H9 (cell line): ENCODE results near the gene VPREB3. TPM values are rescaled to one million over a fixed set of nuclear protein-coding genes. Genes with fewer than 3 reads are reported as not detected.

Source experiments
- DNase-seq: peaks from one replicate; pipeline ENCODE4 v3.0.0-alpha.2; 2017
- H2AFZ ChIP-seq: one replicate; pipeline ENCODE4 v1.6.1; 2013; ENCODE audit warnings: mild to moderate bottlenecking, low read length, control low read depth, moderate library complexity
- H2AK5ac ChIP-seq: 2 replicates; pipeline ENCODE4 v1.6.1; 2013; ENCODE audit warnings: low read length, control low read depth, mixed read lengths; ENCODE audit not compliant: insufficient read length
- H2BK120ac ChIP-seq: one replicate; pipeline ENCODE4 v1.6.1; 2013; ENCODE audit warnings: low read depth, mild to moderate bottlenecking, low read length, control low read depth, inconsistent platforms; ENCODE audit not compliant: poor library complexity, severe bottlenecking
- H2BK12ac ChIP-seq: 2 replicates; pipeline ENCODE4 v1.6.1; 2013; ENCODE audit warnings: low read length, control low read depth, mixed read lengths, low read depth; ENCODE audit not compliant: insufficient read length
- H2BK15ac ChIP-seq: 2 replicates; pipeline ENCODE4 v1.6.1; 2013; ENCODE audit warnings: low read depth, low read length, control low read depth
- H2BK20ac ChIP-seq: one replicate; pipeline ENCODE4 v1.6.1; 2013; ENCODE audit warnings: low read depth, mild to moderate bottlenecking, low read length, control low read depth, inconsistent platforms; ENCODE audit not compliant: poor library complexity, severe bottlenecking
- H2BK5ac ChIP-seq: 2 replicates; pipeline ENCODE4 v1.6.1; 2013; ENCODE audit warnings: low read length, control low read depth, mixed read lengths; ENCODE audit not compliant: insufficient read length
- H3K14ac ChIP-seq: 2 replicates; pipeline ENCODE4 v1.6.1; 2013; ENCODE audit warnings: low read length, control low read depth; ENCODE audit not compliant: insufficient read depth
- H3K18ac ChIP-seq: 2 replicates; pipeline ENCODE4 v1.6.1; 2013; ENCODE audit warnings: low read depth, mild to moderate bottlenecking, mixed read lengths, low read length, control low read depth; ENCODE audit not compliant: insufficient read length
- H3K23ac ChIP-seq: 2 replicates; pipeline ENCODE4 v1.6.1; 2013; ENCODE audit warnings: low read length, control low read depth, mixed read lengths, low read depth; ENCODE audit not compliant: insufficient read length
- H3K23me2 ChIP-seq: 2 replicates; pipeline ENCODE4 v1.6.1; 2013; ENCODE audit warnings: low read depth, mild to moderate bottlenecking, mixed read lengths, low read length, control low read depth; ENCODE audit not compliant: insufficient read length, poor library complexity, severe bottlenecking
- H3K27ac ChIP-seq: 2 replicates; pipeline ENCODE4 v1.5.1; 2013; ENCODE audit warnings: low read length, control low read depth, mixed read lengths, low read depth; ENCODE audit not compliant: insufficient read length
- H3K27me3 ChIP-seq: 2 replicates; pipeline ENCODE4 v1.6.1; 2013; ENCODE audit warnings: low read length, control low read depth, inconsistent platforms; ENCODE audit not compliant: insufficient read depth
- H3K4ac ChIP-seq: 2 replicates; pipeline ENCODE4 v1.6.1; 2013; ENCODE audit warnings: low read depth, mild to moderate bottlenecking, control low read depth, inconsistent platforms, low read length, moderate library complexity
- H3K4me1 ChIP-seq: 2 replicates; pipeline ENCODE4 v1.6.1; 2013; ENCODE audit warnings: low read length, control low read depth, inconsistent platforms; ENCODE audit not compliant: insufficient read depth
- H3K4me2 ChIP-seq: 2 replicates; pipeline ENCODE4 v1.6.1; 2013; ENCODE audit warnings: low read length, control low read depth, mixed read lengths; ENCODE audit not compliant: insufficient read length, insufficient read depth
- H3K56ac ChIP-seq: 2 replicates; pipeline ENCODE4 v1.6.1; 2013; ENCODE audit warnings: low read depth, mild to moderate bottlenecking, mixed read lengths, low read length, control low read depth; ENCODE audit not compliant: insufficient read length
- H3K79me1 ChIP-seq: 2 replicates; pipeline ENCODE4 v1.6.1; 2013; ENCODE audit warnings: low read depth, mild to moderate bottlenecking, moderate library complexity, low read length, control low read depth, inconsistent platforms; ENCODE audit not compliant: insufficient read depth, poor library complexity, severe bottlenecking
- H3K79me2 ChIP-seq: 2 replicates; pipeline ENCODE4 v1.6.1; 2013; ENCODE audit warnings: low read length, control low read depth, inconsistent platforms; ENCODE audit not compliant: insufficient read depth
- H3K9ac ChIP-seq: 2 replicates; pipeline ENCODE4 v1.6.1; 2013; ENCODE audit warnings: low read length, control low read depth, mixed read lengths; ENCODE audit not compliant: insufficient read length; ENCODE audit errors: extremely low read depth
- H3K9me3 ChIP-seq: one replicate; pipeline ENCODE4 v1.6.1; 2013; ENCODE audit warnings: low read depth, low read length, inconsistent platforms; ENCODE audit not compliant: control insufficient read depth
- H3T11ph ChIP-seq: one replicate; pipeline ENCODE4 v1.6.1; 2013; ENCODE audit warnings: mild to moderate bottlenecking, low read length, control low read depth, inconsistent platforms
- H4K20me1 ChIP-seq: one replicate; pipeline ENCODE4 v1.6.1; 2013; ENCODE audit not compliant: control insufficient read depth, insufficient read length, insufficient read depth
- H4K5ac ChIP-seq: 2 replicates; pipeline ENCODE4 v1.6.1; 2013; ENCODE audit warnings: low read depth, mild to moderate bottlenecking, mixed read lengths, low read length, control low read depth; ENCODE audit not compliant: insufficient read length
- H4K8ac ChIP-seq: replicated peaks from 2 replicates; pipeline ENCODE4 v1.6.1; 2013; ENCODE audit warnings: low read length, control low read depth, mixed read lengths, low read depth; ENCODE audit not compliant: insufficient read length
- H4K91ac ChIP-seq: 2 replicates; pipeline ENCODE4 v1.6.1; 2013; ENCODE audit warnings: low read depth, mild to moderate bottlenecking, moderate library complexity, mixed read lengths, low read length, control low read depth; ENCODE audit not compliant: insufficient read length
- H3K27ac Mint-ChIP-seq, 3 experiments: 2 replicates in 2 of 3; 3 replicates in 1 of 3; pipeline ENCODE4 v1.8.0; 2020 to 2021; ENCODE audit warnings: mixed read lengths in 3 of 3, mild to moderate bottlenecking in 1 of 3, moderate library complexity in 1 of 3
- H3K27me3 Mint-ChIP-seq: 2 replicates; pipeline ENCODE4 v1.8.0; 2021; ENCODE audit warnings: low read depth, mild to moderate bottlenecking, moderate library complexity, mixed read lengths
- H3K36me3 Mint-ChIP-seq, 3 experiments: 2 replicates in 2 of 3; 3 replicates in 1 of 3; pipeline ENCODE4 v1.8.0; 2020 to 2021; ENCODE audit warnings: low read depth in 3 of 3, mixed read lengths in 3 of 3; ENCODE audit not compliant: insufficient read depth in 1 of 3
- H3K4me1 Mint-ChIP-seq, 2 experiments: 2 replicates each; pipeline ENCODE4 v1.8.0; 2020; ENCODE audit warnings: mixed read lengths in 2 of 2
- H3K4me3 Mint-ChIP-seq, 2 experiments: 2 replicates in 1 of 2; 3 replicates in 1 of 2; pipeline ENCODE4 v1.8.0; 2020 to 2021; ENCODE audit warnings: mild to moderate bottlenecking in 2 of 2, mixed read lengths in 2 of 2, moderate library complexity in 1 of 2
- H3K9me3 Mint-ChIP-seq, 2 experiments: 2 replicates in 1 of 2; 3 replicates in 1 of 2; pipeline ENCODE4 v1.8.0; 2020; ENCODE audit warnings: mild to moderate bottlenecking in 2 of 2, mixed read lengths in 2 of 2, moderate library complexity in 1 of 2
- CTCF ChIP-seq: fragments of 200-600 bp; sonication (generic); conservative IDR thresholded peaks from 3 replicates; pipeline ENCODE4 v1.8.0; 2021; ENCODE audit warnings: antibody characterized with exemption, mild to moderate bottlenecking
- WGBS: extraction: QIAGEN DNeasy Blood & Tissue Kit; methylation state at CpG from one replicate; pipeline ENCODE4 v1.1.7; 2013; ENCODE audit warnings: missing lambda C conversion rate, low lambda C conversion rate, mixed read lengths; ENCODE audit not compliant: insufficient read length; ENCODE audit errors: extremely low coverage; 5-methylcytosine and 5-hydroxymethylcytosine counted together
- total RNA-seq: library from RNA; stranded (reverse); gene quantifications from 2 replicates; pipeline ENCODE4 v1.2.1, GENCODE V29; 2021

The VPREB3 gene
- total RNA-seq, 1 experiment from 2014 or later, result 0.50 TPM

DNA sequence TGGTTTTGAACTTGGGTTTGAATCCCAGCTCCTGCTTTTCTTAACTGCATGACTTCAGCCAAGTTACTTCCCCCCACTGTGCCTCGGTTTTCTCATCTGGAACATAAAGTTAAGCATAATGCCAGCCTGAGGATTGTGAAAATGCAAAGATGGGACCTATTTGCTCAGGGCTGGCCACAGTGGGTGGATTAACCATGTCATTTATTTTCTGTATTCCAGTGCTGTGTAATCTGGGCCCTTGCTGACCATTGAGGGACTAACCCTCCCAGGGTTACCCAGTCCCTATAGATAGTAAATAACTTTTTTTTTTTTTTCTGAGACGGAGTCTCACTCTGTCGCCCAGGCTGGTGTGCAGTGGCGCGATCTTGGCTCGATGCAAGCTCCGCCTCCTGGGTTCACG is 1.5 kb upstream of the VPREB3 start:
- no peak overlapping the region for H3K18ac ChIP-seq
- H3K23ac ChIP-seq, result no peak overlapping the region
- H4K91ac ChIP-seq, result no peak overlapping the region
- no peaks in the 10 kb centered on the region for H3K27me3 ChIP-seq
- H2BK12ac ChIP-seq, result no peak overlapping the region
- no peaks in the 10 kb centered on the region for H3K79me2 ChIP-seq
- TF ChIP-seq CTCF, result no peak
- Mint-ChIP-seq H3K27ac (no peak overlapping the region), H3K27me3 (peaks cover 20% of the 10 kb centered on the region), H3K9me3 (no peaks in the 10 kb centered on the region; a peak in 1 of 5 replicates), H3K36me3 (no peaks in the 10 kb centered on the region), H3K4me3 (no peak overlapping the region), H3K4me1 (peaks cover 8 to 36% of the 10 kb centered on the region in 2 experiments)
- no CpG with 5 or more reads among the region's 8 CpGs for WGBS
- DNase-seq, result no peak
- no peak overlapping the region for H3K4ac ChIP-seq
- H3K4me1 ChIP-seq, result no peaks in the 10 kb centered on the region; the same call in 1 of the 2 replicates
- H2AK5ac ChIP-seq, result no peak overlapping the region
- H3K56ac ChIP-seq, result no peak overlapping the region
- no peaks in the 10 kb centered on the region for H3K79me1 ChIP-seq
- H3K27ac ChIP-seq, result no peak overlapping the region
- no peak overlapping the region for H2BK5ac ChIP-seq
- no peak overlapping the region for H2BK15ac ChIP-seq
- no peak overlapping the region for H2AFZ ChIP-seq
- no peak overlapping the region for H2BK120ac ChIP-seq
- H4K5ac ChIP-seq, result no peak overlapping the region
- no peak overlapping the region for H4K8ac ChIP-seq
- no peak overlapping the region for H3T11ph ChIP-seq
- H3K9me3 ChIP-seq, result no peaks in the 10 kb centered on the region
- H3K14ac ChIP-seq, result no peak overlapping the region
- H4K20me1 ChIP-seq, result no peaks in the 10 kb centered on the region
- no peak overlapping the region for H3K4me2 ChIP-seq
- no peak overlapping the region for H3K9ac ChIP-seq
- H3K23me2 ChIP-seq, result peaks cover 6% of the 10 kb centered on the region
- H2BK20ac ChIP-seq, result no peak overlapping the region
